Measurements from ENCODE around the gene LAMA2.

LAMA2 gene

GRCh38 chr6:129175066-129175465 lies 292.1 kb downstream of the LAMA2 start:
- TF ChIP-seq CTCF (IDR thresholded peaks at IDR 0.05; ENCODE audit: insufficient read depth, missing control alignments), result no peak
- DNase-seq (ENCODE audit: insufficient read length, low spot score), result no peak

GRCh38 chr6:129177801-129178200 lies 294.9 kb downstream of the LAMA2 start:
- no peak for TF ChIP-seq CTCF (IDR thresholded peaks at IDR 0.05; ENCODE audit: insufficient read depth, missing control alignments)
- peak; percentile 53 for FAIRE-seq
- no peak for DNase-seq (ENCODE audit: insufficient read length, low spot score)

More at GRCh38 chr6:129175066-129175465, 292.1 kb downstream of the LAMA2 start:
- FAIRE-seq, result no peak

- no peak for TF ChIP-seq CTCF (IDR thresholded peaks at IDR 0.05; ENCODE audit: insufficient read depth, missing control alignments)
- DNase-seq (ENCODE audit: insufficient read length, low spot score) (no peak), FAIRE-seq (peak; percentile 93)
Measured at GRCh38 chr6:129179283-129179682, 296.3 kb downstream of the LAMA2 start.

- DNase-seq (ENCODE audit: insufficient read length, low spot score), result no peak
- FAIRE-seq, result no peak
- no peak for TF ChIP-seq CTCF (IDR thresholded peaks at IDR 0.05; ENCODE audit: insufficient read depth, missing control alignments)
Measured at GRCh38 chr6:129181001-129181400, 298.1 kb downstream of the LAMA2 start.

- DNase-seq (ENCODE audit: insufficient read length, low spot score) (no peak), FAIRE-seq (peak; percentile 11)
- no peak for TF ChIP-seq CTCF (IDR thresholded peaks at IDR 0.05; ENCODE audit: insufficient read depth, missing control alignments)
Measured at GRCh38 chr6:129183187-129183591, 300.3 kb downstream of the LAMA2 start.

- DNase-seq (ENCODE audit: insufficient read length, low spot score) (no peak), FAIRE-seq (no peak)
- TF ChIP-seq CTCF (IDR thresholded peaks at IDR 0.05; ENCODE audit: insufficient read depth, missing control alignments), result no peak
Measured at GRCh38 chr6:129183681-129184301, 300.9 kb downstream of the LAMA2 start.

- no peak for DNase-seq (ENCODE audit: insufficient read length, low spot score)
- FAIRE-seq, result no peak
- no peak for TF ChIP-seq CTCF (IDR thresholded peaks at IDR 0.05; ENCODE audit: insufficient read depth, missing control alignments)
Measured at GRCh38 chr6:129184324-129184723, 301.4 kb downstream of the LAMA2 start.
